D341Med (cell line): ENCODE results near the gene CTDSP2.
"Not testable (repeated sequence)": the region's sequence is repeated elsewhere in the genome, so short reads cannot be mapped to it uniquely, and the experiment has no call there.

ENCODE experiments used
- DNase-seq: peaks from one replicate; pipeline ENCODE4 v3.0.0; 2012; ENCODE audit warnings: low spot score

The CTDSP2 gene

DNA sequence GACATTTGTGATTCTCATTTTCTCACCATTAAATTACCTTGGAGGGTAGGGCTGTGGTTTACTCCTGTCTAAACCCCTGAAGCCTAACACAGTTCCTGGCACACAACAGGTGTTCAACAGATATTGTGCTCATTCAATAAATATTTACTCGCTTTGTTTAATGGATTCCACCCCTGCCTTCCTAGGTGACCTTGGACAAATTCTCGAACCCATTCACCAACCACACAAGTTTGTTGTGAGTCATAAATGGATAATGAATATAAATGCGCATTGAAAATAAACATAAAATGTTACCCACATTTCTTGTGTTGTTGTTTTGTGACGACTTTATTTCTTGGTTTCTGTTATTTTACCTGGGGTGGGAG is 64.3 kb downstream of the CTDSP2 start:
- DNase-seq = no peak

DNA sequence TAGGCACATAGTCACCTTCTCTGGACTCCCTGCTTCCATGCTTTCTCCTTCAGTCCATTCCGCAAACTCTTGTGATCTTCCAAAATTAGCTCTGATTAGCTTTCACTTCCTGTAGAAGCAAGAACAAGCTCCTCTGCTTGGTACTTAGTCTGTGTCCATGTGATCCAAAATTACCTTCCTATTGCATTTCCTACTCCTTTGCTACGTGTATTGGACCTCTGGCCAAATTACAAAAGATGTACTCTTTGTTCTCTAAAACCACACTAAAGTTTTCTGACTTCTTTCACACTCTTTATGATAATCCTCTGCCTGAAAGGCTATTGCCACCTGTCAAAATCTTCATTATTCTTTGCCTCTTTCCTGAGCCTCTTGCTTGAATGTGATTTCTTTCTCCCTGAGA is 64.7 kb downstream of the CTDSP2 start:
- no peak for DNase-seq

DNA sequence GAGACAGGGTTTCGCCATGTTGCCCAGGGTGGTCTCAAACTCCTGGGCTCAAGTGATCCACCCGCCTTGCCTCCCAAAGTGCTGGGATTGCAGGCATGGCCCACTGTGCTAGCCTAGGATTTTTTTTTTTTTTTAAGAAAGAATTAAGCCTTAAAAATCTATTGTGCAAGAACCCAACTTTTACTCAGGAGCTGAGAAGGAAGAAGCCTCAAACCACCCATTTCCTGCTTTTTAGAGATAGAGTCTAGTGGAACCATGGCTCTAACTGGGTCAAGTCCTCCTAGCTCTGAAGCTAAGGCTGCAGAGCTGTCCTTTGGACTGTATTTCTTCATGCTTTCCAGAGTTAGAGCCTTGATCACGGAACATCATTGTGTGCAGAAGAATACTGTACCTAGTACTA is 65.3 kb downstream of the CTDSP2 start:
- no peak for DNase-seq

DNA sequence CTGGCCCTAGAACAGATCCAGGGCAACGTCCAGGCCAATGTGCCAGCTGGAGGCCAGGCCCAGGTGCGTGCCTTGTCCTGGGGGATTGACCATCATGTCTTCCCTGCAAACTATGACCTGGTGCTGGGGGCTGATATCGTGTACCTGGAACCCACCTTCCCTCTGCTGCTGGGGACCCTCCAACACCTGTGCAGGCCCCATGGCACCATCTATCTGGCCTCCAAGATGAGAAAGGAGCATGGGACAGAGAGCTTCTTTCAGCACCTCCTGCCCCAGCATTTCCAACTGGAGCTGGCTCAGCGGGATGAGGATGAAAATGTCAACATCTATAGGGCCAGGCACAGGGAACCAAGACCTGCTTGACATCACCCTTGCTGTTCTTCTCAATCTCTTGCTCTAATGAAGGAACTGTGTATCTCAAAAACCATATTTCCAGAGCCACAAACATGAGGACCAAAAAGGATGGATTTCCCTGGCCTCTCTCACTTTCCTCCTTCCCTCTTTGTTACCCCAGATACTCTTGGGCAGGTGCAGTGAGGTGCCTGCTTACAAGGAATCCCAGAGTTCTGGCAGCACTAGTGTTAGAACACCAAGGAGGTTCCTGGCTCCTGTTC is 66.1 kb downstream of the CTDSP2 start:
- DNase-seq = no peak

DNA sequence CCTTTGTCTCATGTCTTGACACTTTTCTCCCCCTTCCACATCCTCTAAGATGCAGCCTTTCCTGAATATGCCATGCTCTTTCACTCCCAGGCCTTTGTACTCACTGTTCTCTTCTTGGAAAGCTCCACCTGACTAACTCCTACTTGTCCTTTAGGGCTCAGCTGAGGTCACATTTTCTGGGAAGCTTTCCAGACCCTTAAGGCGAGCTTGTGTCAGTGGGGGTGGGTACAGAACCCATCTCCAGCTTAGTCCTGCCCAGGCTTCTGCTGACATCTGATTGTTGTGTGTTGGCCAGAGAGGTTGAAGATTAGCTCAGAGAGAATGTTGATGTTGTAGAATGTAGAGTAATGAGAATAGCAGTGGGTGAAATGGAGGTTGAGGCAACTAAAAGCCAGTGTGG is 66.8 kb downstream of the CTDSP2 start:
- DNase-seq = no peak

DNA sequence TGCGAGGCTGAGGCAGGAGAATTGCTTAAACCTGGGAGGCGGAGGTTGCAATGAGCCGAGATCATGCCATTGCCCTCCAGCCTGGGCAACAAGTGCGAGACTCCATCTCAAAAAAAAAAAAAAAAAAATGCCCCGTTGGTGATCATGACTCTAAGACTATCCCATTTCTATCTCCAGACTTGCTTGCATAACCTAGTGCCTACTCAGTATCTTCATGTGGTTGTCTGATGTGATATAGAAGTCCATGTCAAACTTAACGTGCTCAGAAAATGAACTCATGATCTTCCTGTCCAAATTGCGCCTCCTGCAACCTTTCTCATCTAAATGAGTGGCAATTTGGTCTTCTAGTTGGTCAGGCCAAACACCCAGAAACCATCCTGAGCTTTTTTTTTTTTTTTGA is 68.6 kb downstream of the CTDSP2 start:
- DNase-seq = no peak

DNA sequence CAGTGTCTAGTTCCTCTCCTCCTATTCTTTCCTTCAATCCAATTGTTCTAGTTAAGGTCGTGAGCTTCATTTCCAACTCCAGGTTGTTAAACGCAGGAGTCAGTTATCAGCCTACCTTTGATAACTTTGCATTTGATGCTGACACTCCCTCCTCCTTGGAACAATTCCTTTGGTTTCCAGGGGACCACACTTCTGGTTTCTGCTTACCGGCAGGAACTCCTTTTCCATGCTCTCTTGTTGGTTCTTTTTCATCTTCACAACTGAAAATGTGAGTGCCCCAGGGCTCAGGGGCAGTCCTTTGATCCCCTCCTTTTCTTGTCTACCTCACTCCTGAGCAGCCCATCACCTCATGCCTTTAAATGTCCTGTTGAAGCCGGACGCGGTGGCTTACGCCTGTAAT is 69.2 kb downstream of the CTDSP2 start:
- DNase-seq = no peak

DNA sequence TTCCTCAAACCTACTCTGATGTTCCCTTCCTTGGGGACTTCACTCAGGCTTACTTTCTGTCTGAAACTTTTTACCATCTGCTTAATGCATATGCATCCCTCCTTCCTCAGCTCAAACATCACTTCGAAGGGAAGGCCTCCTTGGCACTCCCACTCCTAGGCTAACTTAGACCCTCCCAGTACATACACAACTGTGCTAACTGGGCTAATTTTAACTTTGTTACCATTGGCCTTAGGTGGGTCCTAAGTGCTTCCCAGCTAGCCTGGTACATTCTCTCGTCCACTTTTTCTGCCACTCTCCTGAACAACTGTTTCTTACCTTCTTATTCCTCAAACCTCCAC is 70.3 kb downstream of the CTDSP2 start:
- DNase-seq = no peak

DNA sequence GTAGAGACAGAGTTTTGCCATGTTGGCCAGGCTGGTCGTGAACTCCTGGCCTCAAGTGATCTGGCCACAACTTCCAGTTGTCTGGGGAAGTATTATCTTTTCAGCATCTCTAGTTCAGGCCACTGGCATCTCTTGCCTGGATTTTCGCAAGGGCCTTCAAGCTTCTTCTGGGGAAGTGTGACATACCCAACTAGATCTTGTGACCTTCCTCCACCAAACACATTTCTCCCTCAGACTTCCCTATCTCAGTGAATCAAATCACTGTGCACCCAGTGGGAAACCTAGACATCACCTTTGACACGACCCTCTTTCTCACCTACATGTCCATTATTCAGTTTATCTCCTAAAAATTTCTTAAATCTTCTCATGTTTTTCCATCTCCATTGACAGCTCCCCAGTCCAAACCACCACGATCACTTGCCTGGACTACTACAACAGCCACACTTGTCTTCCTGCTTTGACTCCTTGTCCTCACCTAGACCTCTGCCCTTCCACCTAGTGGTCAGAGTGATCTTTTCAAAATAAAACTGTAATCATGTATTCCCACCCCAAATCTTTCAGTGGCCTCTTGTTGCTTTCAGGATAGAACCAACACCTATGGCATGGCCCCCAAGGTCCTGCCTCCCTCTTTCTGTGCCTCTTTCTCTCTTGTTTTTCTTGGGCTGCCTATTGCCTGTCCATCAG is 70.8 kb downstream of the CTDSP2 start:
- no peak for DNase-seq

GRCh38 chr12:57775044-57775443 is 71.5 kb downstream of the CTDSP2 start:
- no peak for DNase-seq

- not testable (repeated sequence) for DNase-seq
These were observed 71.9 kb downstream of the CTDSP2 start for GRCh38 chr12:57774634-57775033.

DNA sequence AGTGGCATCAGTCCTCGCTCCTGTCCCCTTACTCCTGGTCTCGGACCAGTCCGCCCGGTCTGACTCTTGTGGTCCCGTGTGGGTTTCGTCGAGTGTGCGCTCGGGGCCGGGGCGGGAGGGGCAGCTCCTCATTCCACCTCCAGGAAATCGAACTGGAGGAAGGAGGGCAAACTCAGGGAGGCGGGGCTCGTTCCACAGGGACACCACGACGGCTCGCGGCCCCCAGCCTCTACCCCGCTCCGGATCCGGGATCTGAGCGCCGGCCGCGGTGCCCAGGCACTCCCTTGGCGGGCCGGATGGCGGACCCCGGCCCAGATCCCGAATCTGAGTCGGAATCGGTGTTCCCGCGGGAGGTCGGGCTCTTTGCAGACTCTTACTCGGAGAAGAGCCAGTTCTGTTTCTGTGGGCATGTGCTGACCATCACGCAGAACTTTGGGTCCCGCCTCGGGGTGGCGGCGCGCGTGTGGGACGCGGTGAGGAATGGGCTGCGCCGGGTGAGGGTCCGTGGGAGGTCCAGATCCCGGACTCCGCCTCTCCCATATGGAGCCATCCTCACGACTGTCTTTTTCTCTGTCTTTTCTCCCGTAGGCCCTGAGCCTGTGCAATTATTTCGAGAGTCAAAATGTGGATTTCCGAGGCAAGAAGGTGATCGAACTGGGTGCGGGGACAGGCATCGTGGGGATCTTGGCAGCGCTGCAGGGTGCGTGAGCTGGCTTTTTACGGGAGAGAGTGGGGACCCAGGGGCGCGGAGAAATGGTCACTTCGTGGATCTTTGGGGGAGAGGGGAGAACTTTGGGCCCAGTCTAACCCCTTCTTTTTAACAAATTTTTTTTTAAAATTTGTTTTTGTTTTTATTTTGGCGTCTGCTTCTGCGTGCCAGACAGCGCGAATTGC is 73.9 kb downstream of the CTDSP2 start, which contains the start of gene EEF1AKMT3:
EEF1AKMT3 (plus strand) TSS at position 186 of the 894 bp plus-strand sequence; CDS start at position 297, 111 bp downstream.
- DNase-seq = peak; percentile 76

DNA sequence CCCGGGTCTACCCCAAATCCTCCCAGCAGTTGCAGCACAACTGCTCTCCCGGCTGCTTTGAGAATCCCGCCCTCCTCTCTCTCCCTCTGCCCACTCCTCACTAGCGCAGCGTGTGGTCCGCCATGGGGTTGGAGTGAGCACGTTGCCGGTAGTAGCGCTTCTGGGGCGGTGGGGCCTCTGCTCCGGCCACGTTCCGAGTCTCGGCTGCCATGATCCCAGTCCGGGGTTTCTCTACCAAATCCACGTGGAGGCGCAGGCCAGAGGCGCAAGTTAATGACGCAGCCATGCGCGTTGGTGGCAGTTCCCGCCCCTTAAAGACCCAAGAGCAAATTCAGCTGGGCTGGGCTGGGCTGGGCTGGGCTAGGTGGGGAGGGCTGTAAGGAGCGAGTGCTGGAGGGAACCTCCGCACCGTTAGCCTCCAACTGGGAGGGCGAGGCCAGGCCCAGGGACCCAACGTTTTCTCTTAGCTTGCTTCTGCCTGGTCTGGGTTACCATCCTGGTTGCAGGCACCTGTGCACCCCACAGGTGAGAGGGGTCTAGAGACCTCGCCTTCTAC is 74.6 kb downstream of the CTDSP2 start, which contains the start of gene METTL1:
METTL1 (minus strand) TSS at position 233 of the 556 bp plus-strand sequence; CDS start at position 211, 22 bp downstream.
- DNase-seq = peak; percentile 92

GRCh38 chr12:57771236-57771872 is 75.2 kb downstream of the CTDSP2 start:
- peak; percentile 87 for DNase-seq

GRCh38 chr12:57770734-57771133 is 75.8 kb downstream of the CTDSP2 start:
- no peak for DNase-seq
